Right lobe of liver (tissue), 4 donors: ENCODE results near the gene TPBGL.

ENCODE experiments used
- POLR2A ChIP-seq: fragments of 450-650 bp; IDR thresholded peaks from one replicate; pipeline ENCODE4 v1.6.1; 2017; ENCODE audit warnings: antibody characterized with exemption, mild to moderate bottlenecking
- TF ChIP-seq, protein P1 (sequence below), 4 donors: fragments of 200-600 bp in 3 of 4; fragments of 450-650 bp in 1 of 4; IDR thresholded peaks; one replicate each; pipeline versions ENCODE4 v1.5.1 to v1.8.0; 2016 to 2022; ENCODE audit warnings: antibody characterized with exemption in 4 of 4, mild to moderate bottlenecking in 2 of 4
- donor health status: DM: no; HTN: no; CAD: no.
- donor health status: DM: no; HTN: no; CAD: no.
- donor health status: DM: no; HTN: yes; CAD: no.

DNA sequence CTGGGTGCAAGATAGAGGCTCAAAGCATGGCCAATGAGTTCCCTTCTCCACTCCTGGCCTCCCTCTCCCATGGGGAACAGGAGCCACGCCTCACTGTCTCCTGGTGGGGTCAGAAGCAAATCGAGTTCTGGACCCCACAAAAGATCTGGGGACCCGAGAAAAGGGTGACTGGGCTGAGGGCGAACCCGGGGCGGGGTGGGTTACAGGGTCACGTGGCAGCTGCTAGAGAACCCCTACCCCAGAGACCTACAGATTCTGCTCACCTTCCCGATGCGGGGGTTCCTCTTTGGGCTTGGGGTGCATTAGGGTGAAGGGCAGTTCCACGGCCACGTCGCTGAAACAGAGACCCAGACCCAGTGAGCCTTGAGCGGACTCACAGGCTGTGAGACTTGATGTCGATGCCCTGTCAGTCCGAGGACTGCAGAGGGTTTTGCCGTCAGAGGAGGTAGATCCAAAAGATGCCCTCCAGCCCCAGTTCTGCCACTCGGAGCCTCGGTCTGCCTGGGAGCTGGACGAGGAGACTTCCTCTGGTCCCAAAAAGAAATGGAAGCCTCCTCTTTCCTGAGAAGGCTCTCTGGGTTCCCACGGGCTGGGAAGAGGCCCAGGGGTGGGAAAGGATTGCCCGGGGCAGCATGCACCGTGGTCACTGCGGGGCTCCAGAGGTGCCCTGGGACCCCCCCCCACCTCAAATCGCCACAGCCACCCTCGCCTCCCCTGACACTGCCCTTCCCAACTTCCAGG, 28.2 kb downstream of the TPBGL start:
- TF ChIP-seq, protein P1, sequence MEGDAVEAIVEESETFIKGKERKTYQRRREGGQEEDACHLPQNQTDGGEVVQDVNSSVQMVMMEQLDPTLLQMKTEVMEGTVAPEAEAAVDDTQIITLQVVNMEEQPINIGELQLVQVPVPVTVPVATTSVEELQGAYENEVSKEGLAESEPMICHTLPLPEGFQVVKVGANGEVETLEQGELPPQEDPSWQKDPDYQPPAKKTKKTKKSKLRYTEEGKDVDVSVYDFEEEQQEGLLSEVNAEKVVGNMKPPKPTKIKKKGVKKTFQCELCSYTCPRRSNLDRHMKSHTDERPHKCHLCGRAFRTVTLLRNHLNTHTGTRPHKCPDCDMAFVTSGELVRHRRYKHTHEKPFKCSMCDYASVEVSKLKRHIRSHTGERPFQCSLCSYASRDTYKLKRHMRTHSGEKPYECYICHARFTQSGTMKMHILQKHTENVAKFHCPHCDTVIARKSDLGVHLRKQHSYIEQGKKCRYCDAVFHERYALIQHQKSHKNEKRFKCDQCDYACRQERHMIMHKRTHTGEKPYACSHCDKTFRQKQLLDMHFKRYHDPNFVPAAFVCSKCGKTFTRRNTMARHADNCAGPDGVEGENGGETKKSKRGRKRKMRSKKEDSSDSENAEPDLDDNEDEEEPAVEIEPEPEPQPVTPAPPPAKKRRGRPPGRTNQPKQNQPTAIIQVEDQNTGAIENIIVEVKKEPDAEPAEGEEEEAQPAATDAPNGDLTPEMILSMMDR (IDR thresholded peaks at IDR 0.05), result no peak
- no peak for TF ChIP-seq POLR2A
